Nephron progenitor cell (in vitro differentiated cells): Measurements from ENCODE around the gene DLL3.
"Not testable (repeated sequence)": the region's sequence is repeated elsewhere in the genome, so short reads cannot be mapped to it uniquely, and the experiment has no call there.

ENCODE experiments used
- DNase-seq: peaks from one replicate; pipeline ENCODE4 v3.0.0; 2021
- H3K27ac Mint-ChIP-seq: 2 replicates; pipeline ENCODE4 v1.8.0; 2021; ENCODE audit warnings: mild to moderate bottlenecking, moderate library complexity, mixed read lengths
- H3K27me3 Mint-ChIP-seq: 2 replicates; pipeline ENCODE4 v1.8.0; 2021; ENCODE audit warnings: mild to moderate bottlenecking, low read depth, mixed read lengths; ENCODE audit not compliant: poor library complexity
- H3K36me3 Mint-ChIP-seq: 2 replicates; pipeline ENCODE4 v1.8.0; 2021; ENCODE audit warnings: low read depth, mixed read lengths
- H3K4me1 Mint-ChIP-seq: 2 replicates; pipeline ENCODE4 v1.8.0; 2021; ENCODE audit warnings: mixed read lengths
- H3K4me3 Mint-ChIP-seq: 2 replicates; pipeline ENCODE4 v1.8.0; 2021; ENCODE audit warnings: mild to moderate bottlenecking, moderate library complexity, mixed read lengths
- H3K9me3 Mint-ChIP-seq: 2 replicates; pipeline ENCODE4 v1.8.0; 2021; ENCODE audit warnings: mild to moderate bottlenecking, moderate library complexity, mixed read lengths
- CTCF ChIP-seq: fragments of 200-600 bp; sonication (generic); IDR thresholded peaks from 2 replicates; pipeline ENCODE4 v1.5.0; 2021; ENCODE audit warnings: antibody characterized with exemption

DLL3 gene

GRCh38 chr19:39498798-39499642 is at the start of gene DLL3:
TSS of gene DLL3 (plus strand) at chr19:39498947. CDS start at chr19:39498975, 28 bp downstream.
- Mint-ChIP-seq H3K4me1 (peaks cover 38% of the 10 kb centered on the region), H3K27ac (peak within 1 kb of the TSS; percentile 86), H3K36me3 (peaks cover 19% of the 10 kb centered on the region), H3K9me3 (no peaks in the 10 kb centered on the region), H3K4me3 (peak within 1 kb of the TSS; percentile 93), H3K27me3 (peaks cover 3% of the 10 kb centered on the region)
- DNase-seq: peak; percentile 67
- TF ChIP-seq CTCF: no peak

- TF ChIP-seq CTCF: no peak
- H3K9me3 Mint-ChIP-seq: no peaks in the 10 kb centered on the region
- DNase-seq: no peak
- H3K36me3 Mint-ChIP-seq: peaks cover 61% of the 10 kb centered on the region
- no peak overlapping the region for H3K27ac Mint-ChIP-seq
- H3K4me1 Mint-ChIP-seq: peaks cover 52% of the 10 kb centered on the region
- no peaks in the 10 kb centered on the region for H3K27me3 Mint-ChIP-seq
- no peak overlapping the region for H3K4me3 Mint-ChIP-seq
Observed at GRCh38 chr19:39449116-39449797, 49.5 kb upstream of the DLL3 start.

GRCh38 chr19:39451257-39451656 is 47.5 kb upstream of the DLL3 start:
- H3K27me3 Mint-ChIP-seq, H3K9me3 Mint-ChIP-seq, H3K4me3 Mint-ChIP-seq, H3K27ac Mint-ChIP-seq, DNase-seq: not testable (repeated sequence)
- Mint-ChIP-seq H3K4me1 (peaks cover 34% of the 10 kb centered on the region), H3K36me3 (peaks cover 64% of the 10 kb centered on the region)

GRCh38 chr19:39463403-39463802 is 35.3 kb upstream of the DLL3 start:
- Mint-ChIP-seq H3K27ac (peak overlapping the region; percentile 5), H3K27me3 (no peaks in the 10 kb centered on the region), H3K4me1 (no peaks in the 10 kb centered on the region), H3K4me3 (no peak overlapping the region), H3K36me3 (peaks cover 68% of the 10 kb centered on the region), H3K9me3 (no peaks in the 10 kb centered on the region)
- TF ChIP-seq CTCF: no peak
- DNase-seq: no peak

GRCh38 chr19:39465956-39466747 is 32.6 kb upstream of the DLL3 start:
- DNase-seq: no peak
- no peak overlapping the region for H3K4me3 Mint-ChIP-seq
- H3K27me3 Mint-ChIP-seq: no peaks in the 10 kb centered on the region
- no peak for TF ChIP-seq CTCF
- peaks cover 76% of the 10 kb centered on the region for H3K36me3 Mint-ChIP-seq
- H3K9me3 Mint-ChIP-seq: no peaks in the 10 kb centered on the region
- H3K4me1 Mint-ChIP-seq: no peaks in the 10 kb centered on the region
- H3K27ac Mint-ChIP-seq: peak overlapping the region; percentile 49

GRCh38 chr19:39467941-39468340 is 30.8 kb upstream of the DLL3 start:
- H3K36me3 Mint-ChIP-seq: peaks cover 76% of the 10 kb centered on the region
- H3K27me3 Mint-ChIP-seq: no peaks in the 10 kb centered on the region
- H3K4me1 Mint-ChIP-seq: no peaks in the 10 kb centered on the region
- H3K9me3 Mint-ChIP-seq: no peaks in the 10 kb centered on the region
- H3K27ac Mint-ChIP-seq: no peak overlapping the region
- TF ChIP-seq CTCF: no peak
- DNase-seq: no peak
- H3K4me3 Mint-ChIP-seq: no peak overlapping the region
